Mucosa of rectum (tissue), 2 donors: ENCODE measurements around the gene KDM4F.
"Not testable (repeated sequence)": the region's sequence is repeated elsewhere in the genome, so short reads cannot be mapped to it uniquely, and the experiment has no call there.

Experiments
- H3K27ac ChIP-seq, 2 donors: one replicate each; pipeline ENCODE4 v1.7.0; 2013; ENCODE audit warnings: inconsistent platforms in 2 of 2, low read depth in 2 of 2, low read length in 2 of 2
- H3K27me3 ChIP-seq, 2 donors: one replicate each; pipeline ENCODE4 v1.7.0; 2013; ENCODE audit warnings: low read length in 2 of 2; ENCODE audit not compliant: control insufficient read depth in 2 of 2, insufficient read depth in 2 of 2
- H3K36me3 ChIP-seq, 2 donors: one replicate each; pipeline ENCODE4 v1.7.0; 2013; ENCODE audit warnings: low read length in 2 of 2; ENCODE audit not compliant: control insufficient read depth in 2 of 2, insufficient read depth in 2 of 2
- H3K4me1 ChIP-seq, 2 donors: one replicate each; pipeline ENCODE4 v1.7.0; 2013; ENCODE audit warnings: low read length in 2 of 2, mild to moderate bottlenecking in 1 of 2; ENCODE audit not compliant: control insufficient read depth in 2 of 2, insufficient read depth in 2 of 2
- H3K4me3 ChIP-seq, 2 donors: one replicate each; pipeline ENCODE4 v1.7.0; 2013; ENCODE audit warnings: low read length in 2 of 2
- H3K9ac ChIP-seq, 2 donors: one replicate each; pipeline ENCODE4 v1.7.0; 2013; ENCODE audit warnings: low read length in 2 of 2, low read depth in 1 of 2, mild to moderate bottlenecking in 1 of 2
- H3K9me3 ChIP-seq, 2 donors: one replicate each; pipeline ENCODE4 v1.7.0; 2013; ENCODE audit warnings: low read length in 2 of 2; ENCODE audit not compliant: control insufficient read depth in 2 of 2
- donor health status: healthy.
- donor health status: Normal muscosa, but diverticular disease.

Gene KDM4F

DNA sequence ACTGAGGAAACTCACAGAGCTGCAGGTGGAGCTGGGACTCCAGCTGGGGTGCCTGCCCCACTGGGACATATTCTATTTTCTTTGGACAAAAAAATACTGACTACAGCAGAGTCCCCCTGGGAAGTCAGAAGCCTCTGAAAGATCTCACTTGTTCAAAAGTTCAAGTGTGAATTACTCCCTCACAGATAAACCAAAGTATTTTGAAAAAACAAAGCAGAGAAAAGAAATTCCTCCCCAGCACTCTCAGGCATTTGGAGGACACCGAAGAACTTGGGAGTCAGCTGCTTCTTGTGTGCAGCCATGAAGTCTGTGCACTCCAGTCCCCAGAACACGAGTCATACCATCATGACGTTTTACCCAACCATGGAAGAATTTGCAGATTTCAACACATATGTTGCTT is at the start of gene KDM4F:
KDM4F (plus strand) TSS at position 301 of the 400 bp plus-strand sequence.
- H3K9ac ChIP-seq, H3K36me3 ChIP-seq, H3K9me3 ChIP-seq, H3K4me1 ChIP-seq, H3K4me3 ChIP-seq, H3K27ac ChIP-seq, H3K27me3 ChIP-seq: not testable (repeated sequence)

GRCh38 chr11:95003716-95004115 is 45.5 kb upstream of the KDM4F start:
- H3K4me1 ChIP-seq: no peaks in the 10 kb centered on the region
- H3K27me3 ChIP-seq: no peaks in the 10 kb centered on the region
- H3K36me3 ChIP-seq: no peaks in the 10 kb centered on the region
- no peaks in the 10 kb centered on the region for H3K9me3 ChIP-seq
- H3K9ac ChIP-seq: no peak overlapping the region
- no peak overlapping the region for H3K27ac ChIP-seq
- H3K4me3 ChIP-seq: no peak overlapping the region

GRCh38 chr11:95005642-95006041 is 43.6 kb upstream of the KDM4F start:
- H3K9me3 ChIP-seq: no peaks in the 10 kb centered on the region
- no peaks in the 10 kb centered on the region for H3K4me1 ChIP-seq
- H3K9ac ChIP-seq: no peak overlapping the region
- H3K4me3 ChIP-seq: no peak overlapping the region
- no peaks in the 10 kb centered on the region for H3K36me3 ChIP-seq
- no peak overlapping the region for H3K27ac ChIP-seq
- H3K27me3 ChIP-seq: peaks cover 0 to 2% of the 10 kb centered on the region in 2 donors

DNA sequence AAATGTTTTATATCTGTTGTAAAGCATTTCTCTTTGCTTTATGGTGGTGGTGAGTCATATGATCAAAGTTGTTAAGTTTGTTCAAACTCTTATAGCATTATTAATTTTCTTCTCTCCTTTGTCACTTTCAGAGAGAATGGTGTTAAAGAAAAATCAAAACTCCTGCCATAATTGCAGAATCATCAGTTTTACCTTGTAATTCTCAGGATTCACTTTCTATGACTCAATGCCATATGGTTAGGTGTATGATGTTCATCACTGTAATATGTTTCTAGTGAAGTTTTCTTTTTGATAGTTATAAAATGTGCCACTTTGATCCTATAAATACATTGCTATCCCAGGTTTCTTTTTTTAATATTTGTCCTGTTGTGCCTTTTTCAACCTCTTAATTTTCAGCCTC is 37.8 kb upstream of the KDM4F start:
- Histone ChIP-seq H3K27ac (no peak overlapping the region), H3K27me3 (peaks cover 0 to 2% of the 10 kb centered on the region in 2 donors), H3K9ac (no peak overlapping the region), H3K4me3 (no peak overlapping the region), H3K36me3 (no peaks in the 10 kb centered on the region), H3K9me3 (no peaks in the 10 kb centered on the region), H3K4me1 (no peaks in the 10 kb centered on the region)

GRCh38 chr11:95014184-95014821 is 34.9 kb upstream of the KDM4F start:
- H3K36me3 ChIP-seq: no peaks in the 10 kb centered on the region

DNA sequence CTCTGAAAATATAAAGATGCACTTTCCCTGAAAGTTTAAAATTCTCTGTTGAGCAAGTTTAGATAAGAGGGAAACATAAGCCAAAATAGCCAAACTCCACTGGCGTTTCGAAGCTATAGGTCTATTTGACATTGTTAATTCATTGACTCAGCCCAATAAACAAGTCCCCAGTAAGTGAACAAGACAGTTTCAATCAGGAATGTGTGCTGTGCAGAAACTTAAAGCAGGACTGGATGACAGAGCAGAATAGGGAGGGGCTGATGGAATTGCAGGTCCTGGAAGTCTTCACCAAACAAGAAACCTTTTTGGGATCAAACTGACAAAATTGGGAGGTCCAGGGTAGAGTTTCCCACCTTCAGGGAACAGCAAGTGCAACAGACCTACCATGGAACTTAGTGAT is 33.1 kb upstream of the KDM4F start:
- Histone ChIP-seq H3K4me1 (no peaks in the 10 kb centered on the region), H3K27ac (no peak overlapping the region), H3K9me3 (no peaks in the 10 kb centered on the region), H3K4me3 (no peak overlapping the region), H3K9ac (no peak overlapping the region), H3K36me3 (no peaks in the 10 kb centered on the region), H3K27me3 (no peaks in the 10 kb centered on the region)

More at GRCh38 chr11:95014184-95014821, 34.9 kb upstream of the KDM4F start:
- H3K27me3 ChIP-seq: no peaks in the 10 kb centered on the region
- H3K27ac ChIP-seq: no peak overlapping the region
- no peaks in the 10 kb centered on the region for H3K9me3 ChIP-seq
- H3K4me1 ChIP-seq: no peaks in the 10 kb centered on the region
- H3K9ac ChIP-seq: no peak overlapping the region
- H3K4me3 ChIP-seq: no peak overlapping the region

DNA sequence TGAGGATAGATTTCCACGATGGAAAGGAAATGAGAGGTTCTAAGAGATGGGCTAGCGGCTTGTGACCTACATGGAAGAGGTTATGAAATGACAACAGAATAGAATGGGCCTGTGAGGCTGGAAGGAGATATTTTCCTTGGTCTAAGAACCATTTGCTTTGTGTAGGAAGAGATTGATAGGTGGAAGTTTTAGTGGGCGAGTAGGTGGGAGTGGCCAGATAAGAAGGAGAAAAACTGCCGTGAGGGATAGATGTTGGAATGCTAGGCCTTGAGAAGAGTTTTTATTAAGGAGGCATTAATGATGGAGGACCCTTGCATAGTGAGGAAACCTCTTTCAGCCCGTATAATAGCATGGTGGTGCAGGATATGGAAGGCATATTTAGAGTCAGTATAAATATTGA is 27.8 kb upstream of the KDM4F start:
- H3K4me1 ChIP-seq, H3K36me3 ChIP-seq, H3K9ac ChIP-seq, H3K4me3 ChIP-seq, H3K9me3 ChIP-seq, H3K27ac ChIP-seq, H3K27me3 ChIP-seq: not testable (repeated sequence)

DNA sequence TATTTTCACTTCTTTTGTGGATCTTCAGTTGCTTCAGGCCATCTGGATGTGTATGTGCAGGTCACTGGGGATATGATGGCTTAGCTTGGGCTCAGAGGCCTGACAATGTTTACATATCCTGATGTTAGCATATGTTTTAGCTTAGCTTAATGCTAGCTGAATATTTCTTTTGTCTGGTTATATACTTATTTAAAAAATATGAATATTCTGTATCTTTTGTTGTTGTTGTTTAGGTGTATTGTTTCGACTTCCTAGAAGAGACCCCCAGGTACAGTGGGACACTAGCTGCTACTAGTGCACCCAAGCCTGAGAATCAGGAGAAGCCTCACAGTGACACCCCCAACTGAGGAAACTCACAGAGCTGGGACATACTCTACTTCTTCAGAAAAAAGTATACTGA is 24.3 kb upstream of the KDM4F start, which contains the start of gene KDM4E:
KDM4E (plus strand) TSS at position 301 of the 400 bp plus-strand sequence. CDS start 300 bp downstream, outside the sequence.
- Histone ChIP-seq H3K4me3 (no peak within 1 kb of the TSS), H3K9ac (no peak within 1 kb of the TSS), H3K9me3 (no peaks in the 10 kb centered on the region), H3K4me1 (no peaks in the 10 kb centered on the region), H3K27ac (no peak within 1 kb of the TSS), H3K27me3 (no peaks in the 10 kb centered on the region), H3K36me3 (no peaks in the 10 kb centered on the region)

GRCh38 chr11:95025594-95025993 is 23.6 kb upstream of the KDM4F start:
- not testable (repeated sequence) for H3K4me3 ChIP-seq, H3K9me3 ChIP-seq, H3K9ac ChIP-seq, H3K27me3 ChIP-seq, H3K27ac ChIP-seq, H3K4me1 ChIP-seq, H3K36me3 ChIP-seq

DNA sequence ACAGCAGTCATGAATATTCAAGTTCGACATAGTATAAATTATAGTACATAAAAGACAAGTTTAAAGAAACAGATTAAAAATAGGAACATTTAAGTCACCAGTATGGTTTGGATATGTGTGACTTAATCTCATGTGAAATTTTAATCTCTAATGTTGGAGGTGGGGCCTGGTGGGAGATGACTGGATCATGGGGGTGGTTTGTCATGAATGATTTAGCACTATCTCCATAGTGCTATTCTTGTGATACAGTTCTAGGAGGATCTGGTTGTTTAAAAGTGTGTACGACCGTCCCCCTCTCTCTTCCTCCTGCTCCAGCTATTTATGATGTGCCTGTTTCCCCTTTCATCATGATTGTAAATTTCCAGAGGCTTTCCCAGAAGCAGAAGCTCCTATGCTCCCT is 20.9 kb upstream of the KDM4F start:
- Histone ChIP-seq H3K9ac (no peak overlapping the region), H3K9me3 (no peaks in the 10 kb centered on the region), H3K36me3 (no peaks in the 10 kb centered on the region), H3K4me1 (no peaks in the 10 kb centered on the region), H3K27me3 (no peaks in the 10 kb centered on the region), H3K4me3 (no peak overlapping the region), H3K27ac (no peak overlapping the region)

DNA sequence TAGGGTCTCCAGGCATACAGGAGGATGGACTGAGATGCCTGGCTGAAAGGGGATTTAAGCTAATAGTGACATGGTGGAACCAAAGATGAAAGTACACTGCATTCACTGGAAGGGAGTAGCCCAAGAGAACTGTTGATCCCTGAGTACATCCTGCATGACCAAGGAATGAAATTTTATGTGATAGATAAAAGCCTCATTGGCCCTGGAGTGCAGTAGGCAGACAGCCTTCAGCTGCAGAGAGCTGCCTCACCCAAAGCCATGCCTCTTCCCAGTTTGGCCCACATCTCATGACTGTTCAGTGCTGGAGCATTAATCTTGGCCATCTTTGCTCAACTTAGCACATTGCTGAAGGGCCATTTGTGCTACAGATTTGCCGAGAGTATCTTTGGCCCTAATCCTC is 16.2 kb upstream of the KDM4F start:
- H3K4me3 ChIP-seq: no peak overlapping the region
- no peak overlapping the region for H3K27ac ChIP-seq
- H3K9ac ChIP-seq: no peak overlapping the region
- H3K36me3 ChIP-seq: no peaks in the 10 kb centered on the region
- H3K27me3 ChIP-seq: no peaks in the 10 kb centered on the region
- no peaks in the 10 kb centered on the region for H3K9me3 ChIP-seq
- H3K4me1 ChIP-seq: no peaks in the 10 kb centered on the region
